Stimulated activated CD4-positive, alpha-beta T cell treated with anti-CD3 and anti-CD28 coated beads, TNF-alpha, amount 100 ng/mL, for 1 hour (primary cell): ENCODE results near the gene OBSL1.
A peak's percentile ranks its signal among the peaks of the same experiment; 100 is the strongest.

Source experiments
- DNase-seq, 3 donors: peaks; one replicate each; pipeline ENCODE4 v3.0.0-alpha.2; 2020; ENCODE audit warnings: low read depth in 3 of 3, low spot score in 1 of 3

Gene OBSL1

GRCh38 chr2:219552382-219553167 is 18.8 kb downstream of the OBSL1 start:
- DNase-seq: peak; percentile 37 to 75 (median 54)

DNA sequence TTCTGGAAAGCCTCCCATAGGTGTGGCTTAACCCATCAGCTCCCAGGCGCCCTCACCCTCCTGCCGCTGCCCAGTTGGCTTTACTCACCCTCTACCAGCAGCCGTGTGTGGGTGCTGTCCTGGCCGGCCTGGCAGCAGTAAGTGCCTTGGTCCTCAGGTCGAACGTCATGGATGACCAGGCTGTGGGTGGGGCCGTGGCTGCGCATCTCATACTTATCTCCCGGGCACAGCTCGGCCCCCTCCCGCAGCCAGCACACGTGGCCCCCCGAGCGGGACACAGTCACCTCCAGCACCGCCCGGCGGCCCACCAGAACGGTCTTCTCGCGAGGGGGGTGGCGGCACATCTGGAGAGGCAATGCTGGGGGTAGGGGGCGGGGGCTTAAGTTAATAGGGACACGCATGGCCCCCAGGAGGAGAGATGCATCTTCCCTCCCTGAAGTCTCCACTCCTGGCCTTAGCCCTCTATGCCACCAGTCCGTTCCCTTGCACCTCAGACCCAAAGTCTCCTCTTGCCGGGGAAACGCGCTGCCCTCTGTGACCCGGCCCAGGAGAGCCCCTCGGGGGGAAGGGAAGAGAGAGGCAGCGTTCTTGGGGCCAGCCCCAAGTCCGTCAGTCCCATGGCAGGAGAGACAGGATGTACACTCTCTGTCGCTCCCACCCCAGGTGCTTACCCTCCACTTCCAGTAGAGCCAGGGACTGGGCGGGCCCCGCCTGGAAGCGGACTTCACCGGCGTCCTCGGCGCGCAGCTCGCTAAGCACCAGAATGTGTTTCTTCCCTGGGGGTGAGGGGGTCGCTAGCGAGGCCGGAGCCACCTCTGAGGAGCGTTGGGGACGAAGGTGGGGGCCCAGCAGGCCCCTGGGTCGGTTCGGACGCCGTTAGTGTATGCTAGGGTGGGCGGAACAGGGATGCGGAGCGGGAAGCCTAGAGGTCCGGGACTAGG is 19.6 kb downstream of the OBSL1 start:
- no peak for DNase-seq

GRCh38 chr2:219549619-219550018 is 21.7 kb downstream of the OBSL1 start:
- no peak for DNase-seq

DNA sequence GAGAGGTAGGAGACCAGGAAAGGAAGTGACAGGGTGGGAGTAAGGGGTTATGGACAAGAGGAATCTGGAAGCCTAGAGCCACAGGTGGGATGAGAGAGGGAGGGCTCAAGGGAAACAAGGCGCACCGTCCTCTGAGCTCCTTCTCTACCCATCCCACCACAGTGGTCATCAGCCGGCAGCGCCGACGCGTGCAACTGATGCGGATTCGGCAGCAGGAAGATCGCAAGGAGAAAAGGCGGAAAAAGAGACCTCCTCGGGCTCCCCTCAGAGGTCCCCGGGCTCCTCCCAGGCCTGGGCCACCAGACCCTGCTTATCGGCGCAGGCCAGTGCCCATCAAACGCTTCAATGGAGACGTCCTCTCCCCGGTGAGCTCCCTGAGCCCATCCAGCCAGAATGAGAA is 22.3 kb downstream of the OBSL1 start:
- DNase-seq: no peak

GRCh38 chr2:219547621-219548020 is 23.7 kb downstream of the OBSL1 start:
- no peak for DNase-seq

- DNase-seq: no peak
These were observed 25.4 kb downstream of the OBSL1 start for GRCh38 chr2:219545943-219546352.

GRCh38 chr2:219545295-219545942 is 25.9 kb downstream of the OBSL1 start:
- no peak for DNase-seq

GRCh38 chr2:219544567-219544966 is 26.8 kb downstream of the OBSL1 start:
- no peak for DNase-seq

GRCh38 chr2:219543596-219544358 is 27.6 kb downstream of the OBSL1 start, which contains the start of the genes CHPF and TMEM198:
CHPF (minus strand) TSS chr2:219543809; CDS start chr2:219543538, 271 bp downstream.
TMEM198 (plus strand) TSS chr2:219544028; CDS start chr2:219544728, 700 bp downstream.
- DNase-seq: peak; percentile 77 to 85 (median 81)

DNA sequence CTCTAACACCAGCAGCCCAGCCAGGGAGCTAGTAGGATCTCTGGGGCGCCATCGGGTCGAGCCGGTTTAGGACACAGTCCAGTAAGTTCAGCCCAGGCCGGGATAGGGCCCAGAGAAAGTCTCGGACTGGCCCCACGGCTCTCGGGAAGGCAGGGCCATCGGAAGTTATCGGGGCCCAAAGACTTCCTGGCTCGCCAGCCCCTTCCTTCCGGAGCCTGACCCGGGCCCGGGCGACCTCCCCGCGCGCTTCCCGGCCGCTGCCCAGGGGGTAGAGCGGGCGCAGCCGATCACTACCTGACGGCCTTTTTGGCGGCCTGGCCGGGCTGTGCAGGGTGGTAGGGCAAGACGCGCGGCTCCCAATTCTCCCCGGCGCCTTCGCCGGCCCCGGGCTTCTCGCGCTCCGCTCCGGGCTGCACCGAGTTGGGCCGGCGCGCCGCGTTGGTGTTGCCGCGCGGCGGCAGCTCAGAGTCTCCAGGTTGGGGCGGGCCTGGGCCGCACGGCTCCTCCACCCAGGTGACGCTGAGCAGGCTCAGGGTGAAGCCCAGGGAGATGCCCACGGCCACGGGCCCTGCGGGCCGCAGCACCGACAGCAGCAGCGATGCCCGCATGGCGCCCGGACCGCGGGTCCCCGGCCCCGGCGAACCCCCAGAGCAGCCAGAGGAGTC is 28.3 kb downstream of the OBSL1 start:
- DNase-seq: no peak

DNA sequence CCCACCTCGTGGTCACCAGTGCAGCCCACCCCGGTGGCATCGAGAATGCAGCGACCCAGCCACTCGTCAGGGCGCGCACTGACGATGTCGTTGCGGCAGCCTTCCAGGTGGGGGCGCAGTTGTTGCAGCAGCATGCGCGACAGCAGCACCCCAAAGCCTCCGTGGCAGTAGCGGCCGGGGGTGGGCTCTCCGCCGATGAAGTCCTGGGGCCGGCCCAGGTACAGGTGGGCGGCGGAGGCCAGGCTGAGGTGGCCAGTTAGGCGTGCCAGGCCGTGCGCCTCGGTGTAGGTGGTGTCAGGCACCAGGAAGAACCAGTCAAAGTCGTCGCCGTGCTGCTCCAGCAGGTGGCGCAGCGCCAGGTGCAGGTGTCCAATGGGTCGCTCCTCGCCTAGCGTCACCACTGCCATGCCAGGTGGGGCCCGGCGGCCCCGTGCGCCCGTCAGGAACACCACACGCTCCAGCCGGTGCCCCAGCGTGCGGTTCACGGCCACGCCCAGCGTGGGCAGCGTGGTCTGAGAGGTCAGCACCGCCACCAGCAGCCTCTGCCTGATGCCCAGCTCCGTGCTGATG is 29.6 kb downstream of the OBSL1 start:
- DNase-seq: peak; percentile 64 to 82 (median 65)

DNA sequence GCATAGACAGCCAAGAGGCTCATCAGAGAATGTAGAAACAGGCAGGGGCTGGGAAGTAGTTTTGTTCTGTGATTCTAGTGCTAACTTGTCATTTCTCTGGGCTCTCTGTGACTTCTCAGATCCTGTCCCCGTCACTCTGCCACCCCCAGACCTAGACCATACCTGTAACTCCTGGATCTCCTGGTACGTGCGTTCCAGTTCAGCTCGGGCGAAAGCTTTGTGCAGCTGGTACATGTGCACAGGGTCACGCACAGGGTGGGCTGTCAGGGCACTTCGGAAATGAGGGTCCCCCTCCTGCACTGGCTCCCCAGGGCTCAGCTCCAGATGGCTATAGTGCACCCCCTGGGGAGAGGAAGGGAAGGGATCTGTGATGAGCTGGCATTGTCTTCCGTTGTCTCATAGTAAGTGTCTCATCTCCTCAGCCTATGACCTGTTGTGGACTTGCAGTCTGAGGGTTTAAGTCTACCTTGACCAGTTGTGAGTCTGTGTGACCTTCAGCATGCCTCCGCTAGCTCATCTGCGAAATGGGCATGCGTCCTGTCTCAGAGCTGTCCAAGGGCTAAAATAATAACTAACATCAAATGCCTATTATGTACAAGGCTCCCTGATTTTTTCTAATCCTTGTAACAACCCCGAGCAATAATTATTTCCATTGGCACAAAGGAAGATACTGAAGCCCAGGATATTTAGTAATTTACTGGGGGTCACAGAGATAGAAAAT is 30.4 kb downstream of the OBSL1 start:
- no peak for DNase-seq

- no peak for DNase-seq
These were observed 31.2 kb downstream of the OBSL1 start for GRCh38 chr2:219539926-219540678.

DNA sequence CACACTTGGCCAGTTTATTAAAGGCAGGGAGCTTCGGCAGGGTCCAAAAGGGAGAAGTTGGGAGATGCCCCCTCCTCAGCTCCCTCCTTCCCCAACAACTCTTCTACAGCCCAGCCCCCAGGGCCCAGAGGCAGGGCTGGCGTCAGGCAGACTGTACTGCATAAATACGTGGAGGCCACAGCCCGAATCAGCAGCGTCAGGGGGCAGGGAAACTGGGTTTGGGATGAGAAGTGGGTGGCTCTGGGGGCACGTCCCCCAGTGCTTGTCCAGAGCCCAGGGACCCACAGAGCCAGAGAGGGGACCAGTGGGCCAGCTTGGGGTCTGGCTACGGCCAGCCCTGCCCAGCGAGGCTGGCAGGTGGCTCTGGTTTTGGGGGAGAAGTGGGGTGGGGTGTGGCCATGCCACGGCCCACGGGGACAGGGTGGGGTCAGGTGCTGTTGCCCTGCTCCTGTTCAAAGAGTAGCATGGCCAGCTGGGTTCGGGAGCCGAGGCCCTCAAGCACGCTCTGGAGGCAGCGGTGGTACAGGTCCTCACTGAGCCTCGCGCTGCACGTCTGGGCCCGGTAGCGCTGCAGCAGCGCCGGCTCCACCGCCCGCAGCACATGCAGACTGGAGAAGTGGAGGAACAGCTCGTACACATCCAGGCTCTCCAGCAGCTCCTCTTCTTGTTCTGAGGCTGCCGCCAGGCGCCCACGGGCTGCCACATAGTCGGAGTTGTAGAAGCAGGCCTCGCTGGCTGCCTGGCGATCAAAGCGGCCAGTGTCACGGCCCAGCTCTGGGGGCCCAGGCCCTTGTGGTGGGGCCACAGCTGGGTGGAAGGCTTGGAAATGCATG is 32.2 kb downstream of the OBSL1 start:
- DNase-seq: no peak

- no peak for DNase-seq
These were observed 32.8 kb downstream of the OBSL1 start for GRCh38 chr2:219538504-219538951.

DNA sequence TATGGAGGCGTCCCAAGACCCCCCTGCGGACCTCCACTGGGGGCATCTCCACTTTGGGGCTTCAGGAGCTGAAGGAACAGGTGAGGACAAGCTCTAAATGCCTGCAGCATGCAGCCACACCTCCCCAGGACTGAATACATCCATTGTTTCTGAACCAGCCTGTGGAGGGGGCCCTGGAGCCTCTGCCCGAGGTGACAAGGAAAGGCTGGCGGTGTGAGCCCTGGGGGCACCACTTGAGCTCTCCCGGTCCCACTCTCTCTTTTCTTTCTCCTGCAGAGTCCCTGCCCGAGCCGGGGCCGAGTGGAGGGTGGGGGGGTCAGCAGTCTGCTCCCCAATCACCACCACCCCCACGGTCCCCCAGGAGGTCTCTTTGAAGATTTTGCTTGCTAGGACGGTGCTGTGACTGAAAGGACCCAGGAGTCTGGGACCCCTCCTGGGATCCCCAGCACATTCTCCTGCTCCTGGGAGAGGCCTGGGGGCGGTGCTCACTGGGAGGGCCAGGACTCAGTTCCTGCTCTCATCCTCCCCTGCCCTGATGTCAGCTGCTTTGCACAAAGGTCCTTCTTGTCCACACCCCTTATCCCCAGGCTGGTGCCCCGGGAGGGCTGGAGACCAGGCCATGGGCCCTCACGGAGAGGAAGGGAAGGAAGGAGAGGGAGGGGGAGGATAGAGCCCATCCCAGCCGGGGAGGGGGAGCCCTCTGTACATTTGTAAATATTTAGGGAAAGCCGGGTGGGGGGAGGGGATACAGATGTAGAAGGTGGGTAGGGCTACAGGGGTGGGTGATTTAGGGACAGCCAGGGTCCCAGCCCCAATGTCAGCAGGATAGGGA is 33.5 kb downstream of the OBSL1 start:
- DNase-seq: no peak
